ENCODE results near the gene HMG20A. TPM values are rescaled to one million over a fixed set of nuclear protein-coding genes. Genes with fewer than 3 reads are reported as not detected.

HMG20A gene
- total RNA-seq, 1 experiment from 2014 or later = 54.0 TPM

- no peak for TF ChIP-seq TCF7L2 (IDR thresholded peaks at IDR 0.05; ENCODE audit: low read depth, low read length)
These were observed 66.1 kb downstream of the HMG20A start (continued) for GRCh38 chr15:77486542-77487468.

- intact Hi-C loops (cut with micrococcal nuclease; ENCODE audit: unreplicated experiment) = no loop called here
- Histone ChIP-seq H3K4me3 (ENCODE audit: low read depth in 2 of 2, low read length in 2 of 2) (no peak overlapping the region), H3K27me3 (ENCODE audit: control insufficient read depth, insufficient read depth, low read length) (no peaks in the 10 kb centered on the region), H3K27ac (ENCODE audit: low read length) (peak overlapping the region; percentile 5; the same call in 1 of the 2 replicates), H3K4me1 (ENCODE audit: control insufficient read depth, insufficient read depth, low read length) (peaks cover 25% of the 10 kb centered on the region), H3K36me3 (ENCODE audit: control insufficient read depth, insufficient read depth, low read length) (peaks cover 3% of the 10 kb centered on the region), H3K9me3 (ENCODE audit: control insufficient read depth, insufficient read depth, low read depth, low read length) (no peaks in the 10 kb centered on the region)
- in situ Hi-C loops (cut with HindIII; ENCODE audit: low pct_unique_long_range_greater_than_20kb, low sequenced_read_pairs) = no loop called here
- DNase-seq (ENCODE audit: low read depth, low spot score) (no peak), ATAC-seq (no peak)
- ChIA-PET CTCF (no interaction called here), POLR2A (no interaction called here)
- BruUV-seq (replicated peaks) = no TSS peak
- no peak for TF ChIP-seq TCF7L2 (IDR thresholded peaks at IDR 0.05; ENCODE audit: low read depth, low read length)
- no peak for TF ChIP-seq REST (IDR thresholded peaks at IDR 0.05; ENCODE audit: insufficient read depth in 1 of 2, low read depth in 2 of 2, low read length in 1 of 2)
- TF ChIP-seq CTCF (IDR thresholded peaks at IDR 0.05) = no peak
- TF ChIP-seq POLR2AphosphoS5 (IDR thresholded peaks at IDR 0.05; ENCODE audit: low read depth, low read length) = no peak
- TF ChIP-seq SIN3A (IDR thresholded peaks at IDR 0.05; ENCODE audit: borderline replicate concordance, insufficient read depth, low read depth, low read length) = no peak
These were observed 66.8 kb downstream of the HMG20A start for GRCh38 chr15:77487469-77487842.

- CTCF ChIA-PET = no interaction called here
- no peak for DNase-seq (ENCODE audit: low read depth, low spot score)
- no peak for TF ChIP-seq SIN3A (IDR thresholded peaks at IDR 0.05; ENCODE audit: borderline replicate concordance, insufficient read depth, low read depth, low read length)
- no peak for TF ChIP-seq POLR2AphosphoS5 (IDR thresholded peaks at IDR 0.05; ENCODE audit: low read depth, low read length)
- no peak for TF ChIP-seq CTCF (IDR thresholded peaks at IDR 0.05)
- no peak for TF ChIP-seq TCF7L2 (IDR thresholded peaks at IDR 0.05; ENCODE audit: low read depth, low read length)
- TF ChIP-seq REST (IDR thresholded peaks at IDR 0.05; ENCODE audit: insufficient read depth in 1 of 2, low read depth in 2 of 2, low read length in 1 of 2) = no peak
- intact Hi-C loops (cut with micrococcal nuclease; ENCODE audit: unreplicated experiment) (no loop called here), in situ Hi-C loops (cut with HindIII; ENCODE audit: low pct_unique_long_range_greater_than_20kb, low sequenced_read_pairs) (no loop called here)
- Histone ChIP-seq H3K27me3 (ENCODE audit: control insufficient read depth, insufficient read depth, low read length) (no peaks in the 10 kb centered on the region), H3K36me3 (ENCODE audit: control insufficient read depth, insufficient read depth, low read length) (peaks cover 3% of the 10 kb centered on the region), H3K9me3 (ENCODE audit: control insufficient read depth, insufficient read depth, low read depth, low read length) (no peaks in the 10 kb centered on the region), H3K27ac (ENCODE audit: low read length) (no peak overlapping the region), H3K4me1 (ENCODE audit: control insufficient read depth, insufficient read depth, low read length) (peaks cover 21% of the 10 kb centered on the region), H3K4me3 (ENCODE audit: low read depth in 2 of 2, low read length in 2 of 2) (no peak overlapping the region)
- no TSS peak for BruUV-seq (replicated peaks)
- POLR2A ChIA-PET = no interaction called here
- no peak for ATAC-seq
These were observed 67.2 kb downstream of the HMG20A start for GRCh38 chr15:77487888-77488287.

Data from Panc1 (cell line).